AG04449 (cell line): ENCODE results near the gene RMI2.
"Not testable (repeated sequence)": the region's sequence is repeated elsewhere in the genome, so short reads cannot be mapped to it uniquely, and the experiment has no call there.

ENCODE experiments used
- CTCF ChIA-PET: fragments of 350-600 bp; formaldehyde crosslinking; extraction: SDS; loops from one replicate; lab custom pipeline; 2021; ENCODE audit warnings: antibody characterized with exemption; lab: Yijun Ruan, JAX
- POLR2A ChIA-PET: fragments of 400-600, 350-600 bp; formaldehyde crosslinking; extraction: SDS; loops from one replicate; lab custom pipeline; 2020; ENCODE audit warnings: antibody characterized with exemption, inconsistent platforms; lab: Yijun Ruan, JAX
- DNase-seq: peaks from one replicate; pipeline ENCODE4 v3.0.0-alpha.2; 2010; ENCODE audit warnings: low read depth, low spot score
- H3K4me3 ChIP-seq: 2 replicates; pipeline ENCODE4 v1.5.1; 2011; ENCODE audit warnings: low read depth, mild to moderate bottlenecking, control low read depth, low read length
- TF ChIP-seq, protein P1 (sequence below): IDR thresholded peaks from one replicate; pipeline ENCODE4 v1.5.1; 2011; ENCODE audit warnings: mild to moderate bottlenecking, moderate library complexity, low read length, control low read depth, inconsistent platforms; ENCODE audit not compliant: insufficient read depth; ENCODE audit errors: missing control alignments

Gene RMI2

DNA sequence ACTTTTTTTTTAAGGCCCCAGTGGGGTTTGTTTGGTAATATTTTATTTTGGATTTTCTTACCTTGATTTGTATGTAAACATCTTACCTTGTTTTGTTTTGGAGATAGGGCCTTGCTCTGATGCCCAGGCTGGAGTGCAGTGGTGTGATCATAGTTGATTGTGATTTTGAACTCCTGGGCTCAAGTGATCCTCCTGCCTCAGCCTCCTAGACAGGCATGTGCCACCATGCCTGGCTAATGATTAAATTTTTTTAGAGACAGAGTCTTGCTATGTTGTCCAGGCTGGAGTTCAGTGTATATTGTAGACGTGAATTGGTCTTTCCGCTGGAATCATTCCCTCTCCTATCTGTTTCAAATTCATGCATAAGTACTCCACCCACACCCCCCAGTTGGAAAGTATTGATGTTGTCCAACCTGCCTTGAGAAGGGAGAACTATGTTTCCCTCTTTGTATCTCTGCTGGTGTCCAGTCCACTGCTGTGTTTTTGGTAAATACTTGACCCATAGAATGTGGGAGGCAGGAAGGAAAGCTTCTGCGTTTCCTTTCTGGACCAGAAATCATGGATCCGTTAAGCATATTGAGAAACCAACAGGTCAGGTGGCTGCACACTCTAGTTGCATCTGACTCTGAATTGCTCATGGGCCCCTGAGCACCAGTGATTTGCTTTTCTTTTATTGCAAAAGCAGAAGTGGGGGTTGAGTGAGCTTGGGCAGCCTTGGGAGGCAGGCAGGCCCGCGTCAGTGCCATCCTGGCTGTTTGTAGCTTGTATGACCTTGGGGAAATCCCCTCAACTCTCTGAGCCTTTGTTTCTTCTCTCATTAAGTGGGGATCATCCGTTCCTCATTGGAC, 25.0 kb downstream of the RMI2 start:
- CTCF ChIA-PET: interaction anchor here (1.3 to 2.0 kb wide), 4 partner anchors 8 to 415 kb away, joined by 3 to 5 read pairs (median 4); no protein-coding TSS in a partner anchor
- DNase-seq: no peak
- TF ChIP-seq, protein P1, sequence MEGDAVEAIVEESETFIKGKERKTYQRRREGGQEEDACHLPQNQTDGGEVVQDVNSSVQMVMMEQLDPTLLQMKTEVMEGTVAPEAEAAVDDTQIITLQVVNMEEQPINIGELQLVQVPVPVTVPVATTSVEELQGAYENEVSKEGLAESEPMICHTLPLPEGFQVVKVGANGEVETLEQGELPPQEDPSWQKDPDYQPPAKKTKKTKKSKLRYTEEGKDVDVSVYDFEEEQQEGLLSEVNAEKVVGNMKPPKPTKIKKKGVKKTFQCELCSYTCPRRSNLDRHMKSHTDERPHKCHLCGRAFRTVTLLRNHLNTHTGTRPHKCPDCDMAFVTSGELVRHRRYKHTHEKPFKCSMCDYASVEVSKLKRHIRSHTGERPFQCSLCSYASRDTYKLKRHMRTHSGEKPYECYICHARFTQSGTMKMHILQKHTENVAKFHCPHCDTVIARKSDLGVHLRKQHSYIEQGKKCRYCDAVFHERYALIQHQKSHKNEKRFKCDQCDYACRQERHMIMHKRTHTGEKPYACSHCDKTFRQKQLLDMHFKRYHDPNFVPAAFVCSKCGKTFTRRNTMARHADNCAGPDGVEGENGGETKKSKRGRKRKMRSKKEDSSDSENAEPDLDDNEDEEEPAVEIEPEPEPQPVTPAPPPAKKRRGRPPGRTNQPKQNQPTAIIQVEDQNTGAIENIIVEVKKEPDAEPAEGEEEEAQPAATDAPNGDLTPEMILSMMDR: no peak
- POLR2A ChIA-PET: no interaction called here
- H3K4me3 ChIP-seq: no peak overlapping the region

- H3K4me3 ChIP-seq, DNase-seq, POLR2A ChIA-PET: not testable (repeated sequence)
- CTCF ChIA-PET: interaction anchor here (1.4 to 2.0 kb wide), 2 partner anchors 10 to 14 kb away, joined by 4 to 5 read pairs; no protein-coding TSS in a partner anchor
These were observed 25.6 kb downstream of the RMI2 start for GRCh38 chr16:11370932-11371279.

DNA sequence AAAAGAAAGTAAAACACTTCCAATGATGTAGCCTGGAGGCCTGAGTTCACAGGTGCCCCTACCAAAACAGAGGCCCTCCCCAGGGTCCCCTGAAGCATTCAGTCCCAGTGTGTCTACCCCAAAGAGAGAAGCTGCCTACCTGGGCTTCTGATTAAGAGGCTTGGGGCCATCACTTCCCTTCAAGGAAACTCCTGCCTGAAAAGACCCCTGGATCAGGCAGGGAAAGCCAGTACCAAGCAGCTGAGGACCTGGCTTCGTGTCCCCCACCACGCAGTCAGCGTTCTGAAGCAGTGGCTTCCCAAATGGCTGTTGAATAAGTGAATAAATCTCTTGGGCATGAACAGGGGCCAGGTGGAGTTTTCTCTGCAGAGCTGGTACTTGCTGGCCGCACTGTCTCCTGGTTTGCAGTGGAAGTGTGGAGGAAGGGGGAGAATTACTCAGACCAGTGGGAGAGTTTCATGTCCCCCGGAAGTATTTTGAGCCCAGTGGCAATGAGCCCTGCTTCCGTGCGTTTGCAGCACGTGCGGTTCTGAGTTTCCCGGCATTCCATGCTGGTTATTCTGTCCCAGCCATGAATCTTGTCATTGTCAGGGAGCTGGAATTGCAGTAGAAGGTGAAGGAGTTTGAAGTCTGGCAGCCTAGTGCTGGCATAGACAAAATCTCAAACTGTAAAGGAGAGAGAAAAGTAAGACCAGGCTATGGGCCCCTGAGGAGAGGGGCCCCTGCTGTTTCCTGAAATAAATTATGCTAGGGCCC, 27.0 kb downstream of the RMI2 start:
- TF ChIP-seq, protein P1: no peak
- CTCF ChIA-PET: interaction anchor here (0.6 to 3.0 kb wide), 12 partner anchors 11 to 418 kb away, joined by 3 to 21 read pairs (median 4); partner anchors contain the start of gene SOCS1
- no peak overlapping the region for H3K4me3 ChIP-seq
- DNase-seq: no peak
- POLR2A ChIA-PET: no interaction called here

DNA sequence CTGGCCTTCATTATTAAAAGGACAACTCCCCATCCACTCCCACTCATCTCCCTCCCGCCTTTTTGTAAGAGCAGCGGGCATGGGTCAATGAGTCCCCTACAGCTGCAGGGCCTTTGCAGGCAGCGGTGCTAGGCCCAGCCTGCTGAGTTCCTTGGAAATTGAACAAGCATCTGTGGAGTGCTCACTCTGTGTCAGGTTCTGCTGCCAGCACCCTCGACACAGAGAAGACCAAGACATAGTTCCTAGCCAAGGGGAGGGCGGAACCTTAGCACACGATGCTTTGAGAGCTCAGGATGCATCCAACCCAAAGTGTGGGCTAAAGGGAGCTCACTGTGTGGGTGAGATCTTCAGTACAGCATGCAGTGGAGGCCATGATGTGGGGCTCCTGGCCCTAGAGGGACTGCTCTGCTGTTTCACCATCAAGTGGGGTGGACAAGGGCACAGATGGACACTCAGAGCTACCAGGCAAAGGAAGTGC, 27.6 kb downstream of the RMI2 start:
- no peak for DNase-seq
- TF ChIP-seq, protein P1: no peak
- H3K4me3 ChIP-seq: no peak overlapping the region
- ChIA-PET CTCF (interaction anchor here (1.0 to 3.0 kb wide), 7 partner anchors 11 to 409 kb away, joined by 3 to 21 read pairs (median 11); no protein-coding TSS in a partner anchor), POLR2A (no interaction called here)

DNA sequence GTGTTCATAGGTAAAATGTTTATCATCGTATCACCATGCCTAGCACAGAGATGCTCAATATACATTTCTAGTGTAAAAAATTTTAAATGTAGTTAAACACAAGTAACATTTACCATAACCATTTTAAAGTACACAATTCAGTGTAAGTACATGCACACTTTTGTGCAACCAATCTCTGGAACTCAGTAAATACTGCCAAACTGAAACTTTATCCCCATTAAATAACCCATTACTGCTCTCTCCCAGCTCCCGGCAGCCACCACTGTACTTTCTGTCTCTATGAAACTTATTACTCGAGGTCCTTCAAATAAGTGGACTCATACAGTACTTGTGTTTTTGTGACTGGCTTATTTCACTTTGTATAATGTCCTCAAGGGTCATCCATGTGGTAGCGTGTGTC, 29.0 kb downstream of the RMI2 start:
- POLR2A ChIA-PET: no interaction called here
- H3K4me3 ChIP-seq: no peak overlapping the region
- CTCF ChIA-PET: interaction anchor here (0.8 to 3.0 kb wide), 6 partner anchors 13 to 26 kb away, joined by 3 to 21 read pairs (median 9); no protein-coding TSS in a partner anchor
- TF ChIP-seq, protein P1: no peak
- no peak for DNase-seq

DNA sequence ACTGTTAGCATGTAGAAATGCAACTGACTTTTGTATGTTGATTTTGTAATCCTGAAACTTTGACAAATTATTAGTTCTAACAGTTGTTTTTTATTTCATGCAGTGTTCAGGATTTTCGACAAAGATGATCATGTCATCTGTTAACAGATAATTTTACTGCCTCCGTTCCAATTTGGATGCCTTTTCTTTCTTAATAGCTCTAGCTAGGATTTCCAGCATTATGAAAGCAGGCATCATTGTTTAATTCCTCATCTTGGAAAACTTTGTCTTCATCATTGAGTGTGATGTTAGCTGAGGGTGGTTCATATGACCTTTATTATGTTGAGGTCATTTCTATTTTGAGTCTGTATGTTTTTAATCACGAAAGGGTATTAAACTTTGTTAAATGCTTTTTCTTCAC, 31.9 kb downstream of the RMI2 start:
- TF ChIP-seq, protein P1: no peak
- no peak for DNase-seq
- POLR2A ChIA-PET: no interaction called here
- CTCF ChIA-PET: interaction anchor here (1.4 to 13.3 kb wide), 3 partner anchors 10 to 24 kb away, joined by 3 to 241 read pairs (median 4); no protein-coding TSS in a partner anchor
- no peak overlapping the region for H3K4me3 ChIP-seq

GRCh38 chr16:11378951-11379350, 33.7 kb downstream of the RMI2 start:
- H3K4me3 ChIP-seq, POLR2A ChIA-PET, DNase-seq: not testable (repeated sequence)
- CTCF ChIA-PET: interaction anchor here (0.6 to 13.3 kb wide), 7 partner anchors 8 to 415 kb away, joined by 3 to 241 read pairs (median 4); no protein-coding TSS in a partner anchor
